HG02623 (cell line): ENCODE measurements around the gene TLCD4.
"Not testable (repeated sequence)": the region's sequence is repeated elsewhere in the genome, so short reads cannot be mapped to it uniquely, and the experiment has no call there.

Source experiments
- ATAC-seq: cut with Tn5 transposase; IDR thresholded peaks from one replicate; pipeline ENCODE4 v1.9.1; 2021; ENCODE audit warnings: moderate library complexity; ENCODE audit not compliant: unreplicated experiment

The TLCD4 gene

DNA sequence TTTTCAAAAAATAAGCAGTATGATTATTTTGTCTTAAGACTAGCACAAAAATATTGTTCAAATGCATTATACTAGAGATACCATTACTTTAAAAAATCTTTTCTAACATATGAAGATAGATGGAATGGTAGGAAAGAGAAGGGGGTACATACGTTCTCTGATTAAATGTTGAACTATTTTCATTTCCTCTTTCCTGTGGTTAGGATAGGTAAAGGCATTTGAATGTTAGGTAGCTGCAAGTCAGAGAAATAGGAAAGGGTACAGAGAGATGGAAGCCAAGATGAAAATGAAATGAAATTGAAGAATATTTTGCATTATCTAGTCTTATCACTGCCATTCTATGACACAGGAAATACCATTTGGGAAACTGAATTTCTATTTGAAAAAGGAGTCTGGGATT is 28.3 kb downstream of the TLCD4 start:
- no peak for ATAC-seq

DNA sequence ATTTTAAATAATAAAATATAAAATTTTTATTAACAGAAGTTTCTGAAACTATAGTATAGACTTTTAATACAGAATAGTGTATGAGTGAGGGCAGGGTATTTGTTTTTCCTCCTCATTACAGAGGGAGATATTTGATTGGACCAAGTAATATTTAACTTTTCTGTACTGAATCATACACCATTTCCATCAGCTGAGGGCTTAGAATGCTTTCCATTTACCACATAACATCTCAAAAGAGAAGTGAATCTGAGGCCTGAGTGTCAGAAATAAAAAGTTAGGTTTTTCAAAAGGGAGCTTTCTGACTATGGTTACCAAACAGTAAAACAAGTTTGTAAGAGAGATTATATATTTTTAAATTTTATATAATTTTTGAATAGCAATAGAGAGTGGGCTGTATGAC is 29.5 kb downstream of the TLCD4 start:
- peak; percentile 55 for ATAC-seq

DNA sequence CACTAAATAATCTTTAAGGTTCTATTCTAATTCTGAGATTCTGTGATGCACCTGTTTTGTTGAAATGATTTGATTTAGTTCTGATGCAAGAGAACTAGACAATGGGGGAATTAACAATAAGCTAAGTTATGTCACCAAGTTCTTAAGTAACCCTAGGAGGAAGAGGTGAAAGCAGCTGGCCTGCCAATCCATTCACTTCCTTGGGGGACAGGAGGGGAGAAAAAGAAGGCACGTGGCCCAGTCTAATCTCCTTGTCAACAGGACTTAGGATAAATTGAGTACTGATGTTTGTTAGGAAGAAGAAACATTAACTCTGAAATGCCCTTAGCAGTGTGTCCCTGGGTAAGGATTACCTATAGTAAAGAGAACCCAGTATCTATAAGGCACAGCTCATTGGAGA is 36.9 kb downstream of the TLCD4 start:
- no peak for ATAC-seq

DNA sequence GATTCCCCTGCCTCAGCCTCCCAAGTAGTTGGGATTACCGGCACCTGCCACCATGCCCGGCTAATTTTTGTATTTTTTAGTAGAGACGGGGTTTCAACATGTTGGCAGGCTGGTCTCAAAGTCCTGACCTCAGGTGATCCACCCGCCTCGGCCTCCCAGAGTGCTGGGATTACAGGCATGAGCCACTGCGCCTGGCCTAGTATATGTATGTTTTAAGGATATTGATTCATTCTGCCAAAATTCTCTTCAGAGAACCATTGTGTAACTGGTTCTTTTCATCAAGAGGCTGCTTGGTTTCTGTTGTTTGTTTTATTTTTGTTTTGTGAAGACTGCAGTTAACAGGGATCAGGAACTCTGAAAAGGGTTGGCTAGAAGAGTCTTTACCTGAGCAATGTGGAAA is 48.4 kb downstream of the TLCD4 start:
- ATAC-seq = not testable (repeated sequence)
